Measurements from ENCODE around the gene CD180.
A peak's percentile ranks its signal among the peaks of the same experiment; 100 is the strongest.

DNA sequence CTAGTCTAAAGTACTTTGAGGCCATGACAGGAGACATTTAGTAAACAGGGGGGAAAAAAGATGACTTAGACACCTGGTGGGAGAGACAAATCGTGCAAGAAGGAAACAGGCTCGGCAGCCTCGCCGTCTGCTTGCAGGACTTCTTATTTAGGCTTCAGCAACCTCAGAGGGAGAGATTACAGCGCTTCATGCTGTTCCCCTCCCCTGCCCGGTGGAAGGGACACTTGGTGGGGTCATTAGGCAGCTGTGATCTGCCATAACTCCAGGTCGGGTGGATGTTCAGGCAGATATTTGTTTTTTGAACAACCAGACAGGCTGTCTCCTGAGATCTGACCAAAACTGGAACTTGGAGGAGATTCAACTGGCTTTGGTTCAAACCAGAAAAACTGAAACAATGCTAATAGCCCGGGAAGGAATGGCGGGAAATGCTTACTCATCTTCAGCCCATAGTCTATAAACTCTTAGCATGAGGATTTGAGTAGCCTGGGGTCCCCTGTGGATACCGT, 38.1 kb upstream of the CD180 start:
- TF ChIP-seq, protein P1, sequence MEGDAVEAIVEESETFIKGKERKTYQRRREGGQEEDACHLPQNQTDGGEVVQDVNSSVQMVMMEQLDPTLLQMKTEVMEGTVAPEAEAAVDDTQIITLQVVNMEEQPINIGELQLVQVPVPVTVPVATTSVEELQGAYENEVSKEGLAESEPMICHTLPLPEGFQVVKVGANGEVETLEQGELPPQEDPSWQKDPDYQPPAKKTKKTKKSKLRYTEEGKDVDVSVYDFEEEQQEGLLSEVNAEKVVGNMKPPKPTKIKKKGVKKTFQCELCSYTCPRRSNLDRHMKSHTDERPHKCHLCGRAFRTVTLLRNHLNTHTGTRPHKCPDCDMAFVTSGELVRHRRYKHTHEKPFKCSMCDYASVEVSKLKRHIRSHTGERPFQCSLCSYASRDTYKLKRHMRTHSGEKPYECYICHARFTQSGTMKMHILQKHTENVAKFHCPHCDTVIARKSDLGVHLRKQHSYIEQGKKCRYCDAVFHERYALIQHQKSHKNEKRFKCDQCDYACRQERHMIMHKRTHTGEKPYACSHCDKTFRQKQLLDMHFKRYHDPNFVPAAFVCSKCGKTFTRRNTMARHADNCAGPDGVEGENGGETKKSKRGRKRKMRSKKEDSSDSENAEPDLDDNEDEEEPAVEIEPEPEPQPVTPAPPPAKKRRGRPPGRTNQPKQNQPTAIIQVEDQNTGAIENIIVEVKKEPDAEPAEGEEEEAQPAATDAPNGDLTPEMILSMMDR (IDR thresholded peaks at IDR 0.05): no peak
- TF ChIP-seq POLR2AphosphoS5 (IDR thresholded peaks at IDR 0.05): peak in 1 of 3 donors; percentile 35
- TF ChIP-seq POLR2A (IDR thresholded peaks at IDR 0.05): no peak
